ENCODE measurements around the gene PHF12. TPM values are rescaled to one million over a fixed set of nuclear protein-coding genes. Genes with fewer than 3 reads are reported as not detected.

PHF12 gene
- total and polyA plus RNA-seq, 2 of the 13 experiments (the other 11 are each of a cell fraction or from before 2014, with no cell fraction given), result 9.8 to 17.1 TPM

DNA sequence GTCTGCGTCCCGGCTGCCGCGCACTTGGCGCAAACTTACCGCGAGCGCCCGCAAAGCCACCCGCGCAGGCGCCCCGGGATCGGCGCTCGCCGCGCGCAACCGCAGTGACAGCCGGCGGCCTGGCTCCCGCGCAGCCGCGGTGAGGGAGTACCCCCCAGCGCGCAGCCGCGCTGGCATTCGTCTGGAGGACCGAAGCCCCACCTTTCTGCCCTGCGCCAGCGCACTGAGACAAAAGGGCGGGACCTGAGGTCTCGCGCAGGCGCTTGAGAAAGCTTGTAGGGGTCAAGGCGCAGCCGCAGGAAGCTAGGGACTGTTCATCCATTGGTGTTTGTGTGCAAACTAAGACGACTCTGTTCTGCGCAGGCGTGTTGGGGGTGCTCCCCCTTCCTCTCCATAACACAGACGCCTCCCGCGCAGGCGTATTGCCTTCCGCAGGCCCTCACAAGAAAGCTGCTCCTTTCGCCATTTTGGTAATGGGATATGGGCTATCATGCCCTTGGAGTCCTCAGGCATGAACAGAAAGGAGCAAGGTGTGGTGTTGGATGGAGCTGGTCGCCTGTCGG, at the start of gene PHF12 (continued):
- TF ChIP-seq, protein P1, sequence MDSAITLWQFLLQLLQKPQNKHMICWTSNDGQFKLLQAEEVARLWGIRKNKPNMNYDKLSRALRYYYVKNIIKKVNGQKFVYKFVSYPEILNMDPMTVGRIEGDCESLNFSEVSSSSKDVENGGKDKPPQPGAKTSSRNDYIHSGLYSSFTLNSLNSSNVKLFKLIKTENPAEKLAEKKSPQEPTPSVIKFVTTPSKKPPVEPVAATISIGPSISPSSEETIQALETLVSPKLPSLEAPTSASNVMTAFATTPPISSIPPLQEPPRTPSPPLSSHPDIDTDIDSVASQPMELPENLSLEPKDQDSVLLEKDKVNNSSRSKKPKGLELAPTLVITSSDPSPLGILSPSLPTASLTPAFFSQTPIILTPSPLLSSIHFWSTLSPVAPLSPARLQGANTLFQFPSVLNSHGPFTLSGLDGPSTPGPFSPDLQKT (CRISPR knock-in tag; IDR thresholded peaks at IDR 0.05; ENCODE audit: borderline replicate concordance), result no peak
- TF ChIP-seq ZNF331 (CRISPR knock-in tag; IDR thresholded peaks at IDR 0.05), result 0 out of 2 replicates have a peak, but pooled peaks have one; percentile 8
- TF ChIP-seq ARID5B (CRISPR knock-in tag; IDR thresholded peaks at IDR 0.05), result no peak
- peak; percentile 58 for TF ChIP-seq ERF (CRISPR knock-in tag; IDR thresholded peaks at IDR 0.05)
- TF ChIP-seq ARID4A (CRISPR knock-in tag; IDR thresholded peaks at IDR 0.05; ENCODE audit: borderline replicate concordance), result peak; percentile 46; the same call in 1 of the 2 replicates
- peak; percentile 67; the same call in 1 of the 2 replicates for TF ChIP-seq ZNF740 (CRISPR knock-in tag; IDR thresholded peaks at IDR 0.05)
- TF ChIP-seq ZNF737 (CRISPR knock-in tag; IDR thresholded peaks at IDR 0.05; ENCODE audit: borderline replicate concordance), result no peak
- 0 out of 2 replicates have a peak, but pooled peaks have one; percentile 18 for TF ChIP-seq KMT2A (CRISPR knock-in tag; IDR thresholded peaks at IDR 0.05)
- TF ChIP-seq KLF6 (CRISPR knock-in tag; IDR thresholded peaks at IDR 0.05), result 0 out of 2 replicates have a peak, but pooled peaks have one; percentile 8
- TF ChIP-seq, protein P2, sequence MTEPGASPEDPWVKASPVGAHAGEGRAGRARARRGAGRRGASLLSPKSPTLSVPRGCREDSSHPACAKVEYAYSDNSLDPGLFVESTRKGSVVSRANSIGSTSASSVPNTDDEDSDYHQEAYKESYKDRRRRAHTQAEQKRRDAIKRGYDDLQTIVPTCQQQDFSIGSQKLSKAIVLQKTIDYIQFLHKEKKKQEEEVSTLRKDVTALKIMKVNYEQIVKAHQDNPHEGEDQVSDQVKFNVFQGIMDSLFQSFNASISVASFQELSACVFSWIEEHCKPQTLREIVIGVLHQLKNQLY (CRISPR knock-in tag; IDR thresholded peaks at IDR 0.05), result no peak
- 0 out of 2 replicates have a peak, but pooled peaks have one; percentile 71 for TF ChIP-seq ETS1 (CRISPR knock-in tag; IDR thresholded peaks at IDR 0.05)
- TF ChIP-seq RXRB (CRISPR knock-in tag; IDR thresholded peaks at IDR 0.05; ENCODE audit: borderline replicate concordance), result no peak
- TF ChIP-seq, protein P3, sequence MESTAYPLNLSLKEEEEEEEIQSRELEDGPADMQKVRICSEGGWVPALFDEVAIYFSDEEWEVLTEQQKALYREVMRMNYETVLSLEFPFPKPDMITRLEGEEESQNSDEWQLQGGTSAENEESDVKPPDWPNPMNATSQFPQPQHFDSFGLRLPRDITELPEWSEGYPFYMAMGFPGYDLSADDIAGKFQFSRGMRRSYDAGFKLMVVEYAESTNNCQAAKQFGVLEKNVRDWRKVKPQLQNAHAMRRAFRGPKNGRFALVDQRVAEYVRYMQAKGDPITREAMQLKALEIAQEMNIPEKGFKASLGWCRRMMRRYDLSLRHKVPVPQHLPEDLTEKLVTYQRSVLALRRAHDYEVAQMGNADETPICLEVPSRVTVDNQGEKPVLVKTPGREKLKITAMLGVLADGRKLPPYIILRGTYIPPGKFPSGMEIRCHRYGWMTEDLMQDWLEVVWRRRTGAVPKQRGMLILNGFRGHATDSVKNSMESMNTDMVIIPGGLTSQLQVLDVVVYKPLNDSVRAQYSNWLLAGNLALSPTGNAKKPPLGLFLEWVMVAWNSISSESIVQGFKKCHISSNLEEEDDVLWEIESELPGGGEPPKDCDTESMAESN (CRISPR knock-in tag; conservative IDR thresholded peaks at IDR 0.05), result no peak
- TF ChIP-seq SP4 (CRISPR knock-in tag; IDR thresholded peaks at IDR 0.05), result peak; percentile 64; the same call in 1 of the 2 replicates
- no peak for TF ChIP-seq WIZ (CRISPR knock-in tag; IDR thresholded peaks at IDR 0.05)
